ENCODE measurements around the gene ABI3. TPM values are rescaled to one million over a fixed set of nuclear protein-coding genes. Genes with fewer than 3 reads are reported as not detected.

The ABI3 gene
- total RNA-seq, 1 donor from 2014 or later, result 12.5 TPM

DNA sequence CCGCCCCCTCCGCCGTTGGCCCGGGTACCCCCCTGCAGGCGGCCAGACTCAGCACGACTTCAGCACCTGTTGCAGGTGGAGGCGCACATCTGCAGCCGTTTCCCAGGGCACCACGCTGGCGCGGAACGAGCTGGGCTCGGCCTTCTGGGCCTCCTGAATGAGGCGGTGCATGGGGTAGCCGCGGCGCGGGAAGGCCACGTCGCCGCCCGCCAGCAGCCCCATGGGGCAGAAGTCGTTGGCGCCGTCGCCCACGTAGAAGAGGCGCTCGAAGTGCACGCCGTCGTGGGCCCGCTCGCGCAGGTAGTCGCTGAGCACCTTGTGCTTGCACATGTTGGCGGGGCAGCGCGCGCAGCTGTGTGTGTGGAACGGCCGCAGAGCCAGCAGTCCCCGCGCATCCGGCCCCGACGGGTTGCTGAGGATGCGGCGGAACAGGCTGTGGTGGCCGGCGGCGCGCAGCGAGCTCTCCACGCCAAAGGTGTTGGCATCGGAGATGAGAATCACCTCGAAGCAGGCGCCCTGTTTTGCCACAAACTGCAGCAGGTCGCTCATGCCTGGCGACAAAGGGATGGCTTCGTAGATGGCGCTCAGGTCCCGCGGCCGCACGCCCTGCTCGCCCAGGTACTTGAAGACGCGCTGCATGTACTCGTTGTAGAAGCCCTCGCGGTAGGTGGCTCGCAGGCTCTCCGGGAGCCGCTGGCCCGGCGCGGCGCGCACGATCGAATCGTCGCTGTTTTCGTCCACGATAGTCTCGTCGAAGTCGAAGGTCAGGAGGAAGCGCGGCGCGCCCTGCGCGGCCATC is 13.9 kb downstream of the ABI3 start:
- no peak for DNase-seq (ENCODE audit: low spot score)

DNA sequence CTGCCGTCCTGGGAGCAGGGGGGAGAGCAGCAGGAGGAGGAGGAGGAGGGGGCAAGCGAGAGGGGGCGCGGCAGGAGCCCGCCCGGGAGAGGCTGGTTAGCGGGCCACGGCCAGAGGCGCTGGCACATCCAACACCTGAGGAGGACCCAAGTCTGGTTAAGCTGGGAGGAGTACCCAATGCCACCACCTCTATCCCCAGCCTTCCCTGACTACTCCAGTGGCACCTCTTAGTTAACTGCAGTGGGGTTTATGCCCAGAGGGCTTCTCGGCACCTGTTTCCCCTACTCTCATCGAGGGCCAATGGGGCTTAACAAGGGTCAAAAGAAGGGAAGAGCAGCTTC is 14.5 kb downstream of the ABI3 start:
- no peak for DNase-seq (ENCODE audit: low spot score)

DNA sequence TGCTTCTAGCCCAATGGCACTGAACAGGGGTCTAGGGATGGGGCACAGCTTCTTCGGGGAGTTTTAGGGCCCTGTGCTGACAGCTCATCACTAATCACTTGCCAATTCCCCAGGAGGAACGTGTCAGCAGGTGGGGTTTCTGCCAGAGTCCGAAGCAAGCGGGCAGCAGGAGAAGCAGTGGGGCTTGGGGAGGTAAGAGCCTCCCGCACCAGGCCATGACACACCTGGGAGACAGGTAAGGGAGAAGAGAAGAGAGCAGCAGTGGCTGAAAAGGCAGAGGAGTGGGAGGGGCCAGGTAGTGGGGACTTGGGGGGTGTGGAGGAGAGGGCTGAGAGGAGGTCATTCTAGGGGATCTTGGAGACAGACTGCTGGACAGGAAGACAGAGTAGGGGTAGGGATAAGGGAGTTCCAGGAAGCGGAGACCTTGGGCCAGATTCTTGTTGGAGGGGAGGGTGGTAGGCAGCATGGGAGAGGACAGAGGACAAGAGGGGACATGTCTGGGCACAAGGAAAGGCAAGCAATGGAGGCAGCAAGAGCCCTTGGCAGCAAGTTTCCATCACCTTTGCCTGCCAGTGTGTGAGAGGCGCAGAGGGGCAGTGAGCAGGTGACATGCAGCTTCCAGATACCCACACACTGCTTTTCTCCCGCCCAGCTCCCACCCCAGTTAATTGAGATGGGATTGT is 15.2 kb downstream of the ABI3 start:
- no peak for DNase-seq (ENCODE audit: low spot score)

DNA sequence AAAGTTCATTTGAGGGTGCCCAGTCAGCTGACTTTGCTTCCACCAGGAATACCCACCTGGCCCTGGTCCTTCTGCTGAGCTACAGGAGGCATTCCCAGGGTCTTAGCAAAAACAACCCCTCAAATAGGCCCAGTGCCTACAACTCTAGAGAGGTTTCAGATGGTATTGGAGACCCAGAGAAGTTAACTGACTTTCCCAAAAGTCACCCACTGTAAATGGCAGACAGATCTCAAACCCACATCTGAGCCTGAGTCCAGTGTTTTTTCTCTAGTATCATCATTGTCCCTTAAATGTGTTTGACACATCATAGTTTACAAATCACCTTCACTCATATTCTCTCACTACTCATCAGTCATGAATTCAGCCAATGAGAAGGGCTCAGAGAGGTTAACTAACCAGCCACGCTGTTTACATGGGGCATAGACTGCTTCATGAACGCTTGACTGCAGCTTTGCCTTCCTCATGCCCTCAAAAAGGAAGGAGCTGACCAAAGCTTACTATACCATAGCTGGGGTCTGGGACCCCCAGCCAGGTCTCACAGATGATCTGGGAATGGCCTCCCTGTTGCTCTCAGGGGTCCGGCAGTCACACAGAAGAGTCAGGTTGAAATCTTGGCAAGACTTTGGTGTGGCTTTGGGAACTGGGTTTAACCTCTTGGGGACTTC is 16.4 kb downstream of the ABI3 start:
- DNase-seq (ENCODE audit: low spot score), result no peak

DNA sequence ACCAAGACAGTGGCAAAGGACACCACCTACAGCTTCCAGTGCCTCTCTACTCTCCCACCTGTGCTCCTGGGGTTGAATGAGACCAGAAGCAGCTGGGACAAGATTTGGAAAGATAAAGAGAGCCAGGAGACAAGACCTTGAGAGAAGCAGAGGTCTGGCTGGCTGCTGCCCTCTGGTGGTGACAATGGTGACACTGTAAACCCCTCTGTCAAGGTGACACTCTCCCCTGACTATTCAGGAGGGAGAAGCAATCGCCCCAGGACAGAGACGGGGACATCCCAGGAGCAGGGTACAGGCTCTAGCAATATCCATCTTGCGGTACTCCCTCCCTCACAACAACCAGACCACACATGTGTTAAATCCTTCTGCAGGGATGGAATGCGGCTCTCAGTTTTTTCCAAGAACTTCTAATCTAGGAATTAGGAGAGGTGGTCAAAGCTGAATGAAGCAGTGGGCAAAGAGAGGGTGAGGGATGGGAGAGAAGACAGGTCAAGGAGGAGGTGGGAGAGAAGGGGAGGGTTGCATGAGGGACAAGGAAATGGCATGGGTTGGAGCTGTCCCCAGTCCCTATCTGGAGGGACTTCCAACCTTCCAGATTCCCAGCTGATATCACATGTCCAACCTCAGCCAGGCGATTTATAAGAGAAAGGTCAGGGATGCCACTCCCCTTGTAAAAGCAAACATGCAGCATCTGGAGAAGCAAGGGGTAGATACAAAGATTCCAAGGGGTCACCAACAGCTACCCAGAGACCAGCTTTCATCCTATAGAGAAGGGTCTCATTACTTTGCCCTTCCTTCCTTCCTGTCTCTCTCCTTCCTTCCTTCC is 17.1 kb downstream of the ABI3 start:
- DNase-seq (ENCODE audit: low spot score), result no peak

DNA sequence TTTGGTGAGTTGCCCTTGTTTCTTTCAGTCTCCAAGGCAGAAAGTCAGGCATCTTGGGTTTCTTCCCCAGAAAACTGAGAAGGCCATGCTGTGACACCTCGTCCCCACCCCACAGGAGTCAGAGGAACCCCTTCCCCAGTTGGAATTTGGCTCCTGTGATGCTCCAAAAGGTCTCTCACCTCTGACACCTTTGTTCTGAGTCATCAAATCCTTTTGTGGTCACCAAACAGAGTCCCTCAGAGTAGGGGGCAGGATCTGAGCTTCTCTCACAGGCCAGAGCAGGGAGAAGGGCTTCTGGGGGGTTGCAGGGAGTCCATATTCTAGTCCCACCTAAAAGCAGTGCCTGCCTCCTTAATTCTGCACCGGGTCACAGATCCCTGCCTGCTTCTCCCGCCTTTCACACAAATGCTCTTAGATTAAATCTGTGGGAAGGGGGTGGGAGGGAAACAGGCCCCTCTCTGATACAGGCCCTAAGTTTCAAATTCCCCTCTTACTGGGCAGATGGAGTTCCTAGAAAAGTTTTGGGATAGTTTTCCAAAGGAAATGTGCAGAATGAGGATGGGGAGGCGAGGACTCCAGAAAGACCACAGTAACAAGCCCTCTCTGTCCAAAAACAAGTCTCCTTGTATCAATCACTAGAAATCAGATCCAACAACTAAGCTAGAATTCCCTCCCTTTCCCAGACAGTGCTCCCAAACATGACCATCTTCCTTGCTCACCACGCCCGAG is 18.7 kb downstream of the ABI3 start:
- DNase-seq (ENCODE audit: low spot score), result no peak

DNA sequence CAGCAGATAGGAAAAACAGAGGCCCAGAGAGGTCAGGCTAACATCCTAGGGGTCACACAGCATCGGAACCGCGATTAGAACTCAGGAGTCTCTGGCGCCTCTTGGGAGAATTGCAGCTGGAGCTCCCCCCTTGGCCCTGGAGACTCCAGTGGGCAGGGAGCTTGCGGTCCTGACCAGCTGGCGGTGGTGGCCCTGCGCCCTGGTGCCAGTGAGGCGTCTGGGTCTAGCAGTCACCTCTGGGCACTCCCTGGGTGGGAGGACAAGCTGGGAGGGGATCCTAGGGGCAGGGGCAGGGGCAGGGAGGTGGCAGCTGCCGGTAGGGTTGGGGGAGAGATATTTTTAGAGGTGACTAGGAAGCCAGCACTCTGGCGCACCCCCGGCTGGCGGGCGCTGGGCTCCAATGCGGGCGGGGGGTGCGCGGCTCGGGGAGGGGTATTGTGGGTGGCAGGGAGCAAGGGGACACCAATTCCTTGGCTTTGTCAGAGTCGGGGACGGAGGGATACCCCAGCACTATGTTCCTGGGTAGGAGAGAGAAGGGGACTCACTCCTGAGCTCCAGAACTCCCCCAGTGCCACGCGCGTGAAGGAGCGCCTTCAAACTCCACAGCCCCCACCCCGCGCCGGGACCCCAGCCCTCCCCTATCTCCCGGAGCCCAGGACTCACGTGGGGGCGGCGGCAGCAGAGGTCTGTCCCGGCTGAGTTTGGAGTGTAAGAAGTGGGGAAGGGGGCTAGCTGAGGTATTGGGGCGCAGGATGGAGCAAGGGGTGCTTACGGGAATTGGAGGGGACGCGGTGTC is 19.5 kb downstream of the ABI3 start:
- no peak for DNase-seq (ENCODE audit: low spot score)

DNA sequence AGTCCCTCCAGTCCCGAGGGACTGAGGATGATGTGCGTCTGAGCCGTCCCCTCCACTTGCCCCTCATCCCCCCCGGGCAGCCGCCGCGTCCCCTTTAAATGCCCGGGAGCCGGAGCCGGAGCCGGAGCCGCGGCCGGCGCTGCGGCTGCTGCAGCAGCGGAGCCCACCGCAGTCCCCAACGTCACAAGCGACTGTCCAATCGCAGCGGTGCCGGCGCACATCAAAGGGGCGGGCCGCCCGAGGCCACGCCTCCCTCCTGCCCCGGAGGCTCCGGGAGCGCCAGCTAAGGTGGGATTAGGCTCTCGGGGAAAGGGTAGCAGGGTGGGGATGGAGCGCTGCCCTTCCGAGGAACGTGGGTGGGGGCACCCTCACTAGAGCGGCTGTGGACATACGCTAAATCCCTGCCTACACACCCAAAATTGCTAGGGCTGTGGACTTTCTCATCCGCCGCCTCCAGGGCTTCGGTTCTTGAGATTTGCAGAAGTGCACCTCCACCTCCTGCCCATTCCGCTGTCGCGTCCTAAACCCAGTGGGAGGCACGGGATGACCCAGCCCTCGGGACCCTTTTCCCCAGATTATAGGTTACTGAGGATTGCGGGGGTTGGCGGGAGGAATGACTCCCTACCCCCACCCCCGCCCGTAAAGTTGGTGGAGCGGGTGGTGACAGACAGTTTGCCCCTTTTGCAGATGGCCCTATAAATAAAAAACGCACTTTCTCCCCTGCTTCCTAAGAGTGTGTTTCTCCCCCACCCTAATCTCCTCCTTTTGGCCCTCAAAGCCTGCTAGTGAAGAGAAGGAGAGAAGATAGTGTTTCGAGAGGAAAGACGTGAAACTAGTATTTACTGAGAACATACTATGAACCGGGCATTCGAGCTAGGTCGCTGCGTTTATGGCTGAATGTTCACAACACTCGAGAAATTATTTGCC is 20.4 kb downstream of the ABI3 start, which contains the start of gene PHOSPHO1:
Gene PHOSPHO1 (minus strand): TSS at position 152 of the 927 bp plus-strand sequence. CDS start 4,096 bp downstream, outside the sequence.
- DNase-seq (ENCODE audit: low spot score), result peak; percentile 96

DNA sequence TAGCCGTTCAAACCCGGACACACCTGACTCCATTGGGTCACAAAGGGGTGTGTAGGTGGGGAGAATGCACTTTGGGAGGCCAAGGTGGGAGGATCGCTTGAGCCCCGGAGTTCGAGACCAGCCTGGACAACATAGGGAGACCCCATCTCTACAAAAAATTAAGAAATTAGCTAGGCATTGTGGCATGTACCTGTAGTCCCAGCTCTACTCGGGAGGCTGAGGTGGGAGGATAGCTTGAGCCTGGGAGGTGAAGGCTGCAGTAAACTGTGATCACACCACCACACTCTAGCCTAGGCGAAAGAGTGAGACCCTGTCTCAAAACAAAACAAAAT is 21.0 kb downstream of the ABI3 start:
- no peak for DNase-seq (ENCODE audit: low spot score)

DNA sequence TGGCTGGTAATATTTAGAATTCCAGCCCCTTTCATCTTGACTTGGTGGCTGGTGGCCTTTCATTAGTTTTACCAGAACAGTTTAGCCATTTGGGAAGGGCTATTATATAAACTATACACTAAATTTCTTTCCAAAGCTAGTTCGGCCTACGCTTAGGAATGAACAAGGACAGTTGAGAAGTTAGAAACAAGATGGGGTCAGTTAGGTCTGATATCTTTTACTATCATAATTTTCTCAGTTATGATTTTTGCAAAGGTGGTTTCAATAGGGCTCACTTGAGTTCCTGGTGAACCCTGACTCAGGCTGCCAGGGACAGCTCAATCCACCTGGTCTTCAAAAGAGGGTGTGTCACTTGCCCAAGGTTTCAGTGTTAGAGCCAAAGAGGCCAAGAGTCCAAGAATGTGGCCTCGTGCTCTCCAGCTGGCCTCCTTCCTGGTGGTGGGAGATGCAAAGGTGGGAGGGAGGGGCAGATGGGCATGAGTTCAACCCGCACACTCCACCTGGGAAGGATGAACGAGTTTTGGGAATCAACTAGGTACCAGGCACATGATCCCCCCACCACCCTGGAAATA is 24.1 kb downstream of the ABI3 start:
- DNase-seq (ENCODE audit: low spot score), result no peak

DNA sequence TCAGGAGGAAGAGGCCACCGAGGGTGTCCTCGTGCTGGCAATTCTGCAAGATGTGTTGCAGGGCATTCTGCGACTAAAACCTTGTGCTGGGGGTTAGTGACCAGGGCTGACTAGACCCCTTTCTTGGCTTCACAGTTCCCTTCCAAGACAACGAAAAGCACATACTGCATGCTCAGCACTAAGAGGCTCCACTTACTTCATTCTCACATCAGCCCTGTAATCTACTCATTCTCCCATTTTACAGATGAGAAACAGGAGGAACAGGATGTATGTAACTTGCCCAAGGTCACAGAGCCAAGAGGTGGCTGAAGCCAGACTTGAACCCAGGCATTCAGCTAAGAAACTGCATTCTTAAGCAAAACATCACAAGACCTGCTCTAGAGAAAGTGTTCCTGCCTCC is 25.4 kb downstream of the ABI3 start:
- no peak for DNase-seq (ENCODE audit: low spot score)

DNA sequence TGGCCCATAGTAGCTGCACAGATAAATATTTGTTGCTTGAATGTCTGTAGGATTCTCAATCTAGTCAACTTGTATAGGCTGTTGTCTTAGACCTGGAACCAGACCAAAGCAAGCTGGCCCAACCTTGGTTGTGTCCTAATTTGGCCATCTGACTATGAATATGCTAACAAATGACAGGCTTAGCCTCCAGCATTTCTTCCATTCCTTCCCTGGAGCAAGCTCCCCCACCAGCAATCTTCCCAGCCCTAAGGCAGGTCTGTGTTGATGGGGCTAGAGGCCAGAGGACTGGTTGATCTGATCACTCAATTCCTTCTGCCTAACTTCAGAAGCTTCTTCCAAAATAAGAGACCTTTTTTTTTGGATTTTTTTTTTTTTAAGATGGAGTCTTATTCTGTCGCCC is 29.5 kb downstream of the ABI3 start:
- DNase-seq (ENCODE audit: low spot score), result no peak

DNA sequence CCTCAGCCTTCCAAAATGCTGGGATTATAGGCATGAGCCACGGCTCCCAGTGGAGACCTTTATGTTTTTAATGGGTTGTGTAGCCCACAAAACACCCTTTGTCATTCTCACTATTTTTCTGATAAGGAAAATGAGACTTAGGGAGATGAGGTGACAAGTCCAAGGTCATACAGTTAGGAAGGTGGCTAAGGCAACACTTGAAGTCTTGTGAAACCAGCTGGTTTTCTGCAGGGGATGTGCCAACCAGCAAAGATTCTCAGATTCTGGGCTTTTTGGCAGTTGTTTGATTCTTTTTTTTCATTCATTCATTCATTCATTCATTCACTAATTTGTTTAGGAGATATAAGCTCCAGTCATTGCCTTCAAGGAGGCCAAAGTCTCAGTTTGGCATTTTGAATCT is 30.1 kb downstream of the ABI3 start:
- DNase-seq (ENCODE audit: low spot score), result no peak

DNA sequence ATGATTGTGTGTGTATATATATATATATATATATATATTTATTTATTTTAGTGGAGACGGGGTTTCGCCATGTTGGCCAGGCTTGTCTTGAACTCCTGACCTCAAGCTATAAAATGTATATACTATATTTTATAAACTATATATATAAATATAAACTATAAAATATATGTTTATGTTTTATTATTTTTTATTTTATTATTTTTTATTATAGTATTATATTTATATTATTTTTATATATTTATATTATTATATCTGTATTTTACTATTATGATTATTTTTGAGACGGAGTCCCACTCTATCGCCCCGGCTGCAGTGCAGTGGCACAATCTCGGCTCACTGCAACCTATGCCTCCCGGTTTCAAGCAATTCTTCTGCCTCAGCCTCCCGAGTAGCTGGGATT is 30.5 kb downstream of the ABI3 start:
- DNase-seq (ENCODE audit: low spot score), result no peak

DNA sequence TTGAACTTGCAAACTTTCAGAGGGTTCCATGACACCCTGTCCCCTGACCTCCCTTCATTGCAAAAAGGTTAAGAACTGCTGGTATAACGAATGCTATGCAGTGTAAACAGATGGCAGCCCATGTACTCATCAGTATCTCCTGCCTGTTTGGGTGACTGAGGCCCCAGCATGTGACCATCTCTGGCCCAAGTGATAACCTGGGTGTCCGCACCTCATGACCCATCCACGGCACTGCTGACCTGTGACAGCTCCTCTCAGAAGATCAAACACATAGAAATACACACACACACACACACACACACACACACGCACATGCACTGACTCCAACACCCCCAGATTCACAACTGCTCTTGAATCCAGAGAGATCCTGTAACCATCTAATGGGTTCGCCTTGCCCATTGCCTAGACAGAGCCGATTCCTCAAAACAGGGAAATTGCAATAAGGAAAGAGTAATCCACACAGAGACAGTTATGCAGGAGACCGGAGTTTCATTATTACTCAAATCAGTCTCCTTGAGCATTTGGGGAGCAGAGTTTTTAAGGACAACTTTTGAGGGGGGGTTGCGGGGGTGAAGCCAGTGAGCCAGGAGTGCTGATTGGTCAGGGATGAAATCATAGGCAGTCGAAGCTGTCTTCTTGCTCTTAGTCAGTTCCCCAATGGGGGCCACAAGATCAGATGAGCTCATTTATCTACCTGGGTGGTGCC is 31.3 kb downstream of the ABI3 start:
- no peak for DNase-seq (ENCODE audit: low spot score)

DNA sequence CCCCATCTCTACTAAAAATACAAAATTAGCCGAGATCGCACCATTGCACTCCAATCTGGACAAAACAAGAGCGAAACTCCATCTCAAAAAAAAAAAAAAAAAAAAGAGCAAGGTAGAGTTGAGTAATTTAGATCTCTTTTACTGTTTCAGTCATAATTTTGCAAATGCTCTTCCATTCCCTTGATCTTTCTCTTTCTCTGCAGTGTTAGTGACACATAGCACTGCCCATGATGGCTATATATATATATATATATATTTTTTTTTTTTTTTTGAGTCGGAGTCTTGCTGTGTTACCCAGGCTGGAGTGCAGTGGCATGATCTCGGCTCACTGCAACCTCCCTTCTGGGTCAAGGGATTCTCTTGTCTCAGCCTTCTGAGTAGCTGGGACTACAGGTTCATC is 32.3 kb downstream of the ABI3 start:
- no peak for DNase-seq (ENCODE audit: low spot score)

DNA sequence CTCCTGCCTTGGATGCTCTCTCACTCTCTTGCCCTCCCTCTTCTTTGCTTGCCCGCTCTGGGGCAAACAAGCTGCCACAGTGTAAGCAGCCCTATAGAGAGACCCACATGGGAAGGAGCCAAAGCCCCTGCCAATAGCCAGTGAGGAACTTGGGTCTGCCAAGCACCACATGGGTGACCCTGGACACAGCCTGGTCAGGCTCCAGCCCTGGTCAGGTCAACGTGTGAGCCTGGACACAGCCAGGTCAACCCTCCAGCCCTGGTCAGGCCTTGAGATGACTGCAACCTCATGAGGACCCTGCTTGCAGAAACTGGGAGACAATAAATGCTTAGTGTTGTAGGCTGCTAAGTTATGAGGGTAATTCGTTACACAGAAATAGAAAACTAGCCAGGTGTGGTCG is 34.3 kb downstream of the ABI3 start:
- no peak for DNase-seq (ENCODE audit: low spot score)

DNA sequence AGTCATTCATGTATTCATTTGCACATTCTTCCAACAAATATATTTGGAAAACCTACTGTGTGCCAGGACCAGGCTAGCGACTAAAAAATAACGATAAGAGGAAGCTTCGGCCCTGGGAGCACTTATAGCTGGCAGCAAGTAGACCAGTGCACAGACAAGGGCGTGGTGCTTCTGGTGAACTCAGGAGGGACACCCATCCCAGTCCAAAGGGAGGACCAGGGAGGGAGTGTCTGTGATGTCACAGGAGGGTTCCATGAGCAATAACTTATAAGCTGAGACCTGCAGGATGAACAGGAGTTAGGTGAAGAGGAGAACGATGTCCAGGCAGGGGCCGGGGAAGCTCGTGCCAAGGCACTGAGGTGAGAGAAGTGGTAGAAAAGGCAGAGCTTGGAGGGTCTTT is 37.4 kb downstream of the ABI3 start:
- no peak for DNase-seq (ENCODE audit: low spot score)
